Memory B cell (primary cell): ENCODE measurements around the gene PCDHA4.

Experiments used
- ATAC-seq: fragments of 150-1000 bp; cut with Tn5 transposase; 2 replicates; pipeline ENCODE4 v1.10.0; 2021; ENCODE audit warnings: low read depth, mild to moderate bottlenecking, moderate library complexity
- DNase-seq, 2 donors: peaks; one replicate each; pipeline ENCODE4 v3.0.0; 2022; ENCODE audit warnings: low spot score in 2 of 2
- H3K27ac Mint-ChIP-seq: one replicate; pipeline ENCODE4 v1.8.0; 2022; ENCODE audit warnings: mild to moderate bottlenecking, moderate library complexity, mixed read lengths
- H3K27me3 Mint-ChIP-seq: one replicate; pipeline ENCODE4 v1.8.0; 2022; ENCODE audit warnings: mixed read lengths
- H3K36me3 Mint-ChIP-seq: one replicate; pipeline ENCODE4 v1.8.0; 2022; ENCODE audit warnings: mild to moderate bottlenecking, mixed read lengths
- H3K4me1 Mint-ChIP-seq: one replicate; pipeline ENCODE4 v1.8.0; 2022; ENCODE audit warnings: mixed read lengths
- H3K4me3 Mint-ChIP-seq: one replicate; pipeline ENCODE4 v1.8.0; 2022; ENCODE audit warnings: mild to moderate bottlenecking, moderate library complexity, mixed read lengths
- H3K9me3 Mint-ChIP-seq: one replicate; pipeline ENCODE4 v1.8.0; 2022; ENCODE audit warnings: mixed read lengths

The PCDHA4 gene

DNA sequence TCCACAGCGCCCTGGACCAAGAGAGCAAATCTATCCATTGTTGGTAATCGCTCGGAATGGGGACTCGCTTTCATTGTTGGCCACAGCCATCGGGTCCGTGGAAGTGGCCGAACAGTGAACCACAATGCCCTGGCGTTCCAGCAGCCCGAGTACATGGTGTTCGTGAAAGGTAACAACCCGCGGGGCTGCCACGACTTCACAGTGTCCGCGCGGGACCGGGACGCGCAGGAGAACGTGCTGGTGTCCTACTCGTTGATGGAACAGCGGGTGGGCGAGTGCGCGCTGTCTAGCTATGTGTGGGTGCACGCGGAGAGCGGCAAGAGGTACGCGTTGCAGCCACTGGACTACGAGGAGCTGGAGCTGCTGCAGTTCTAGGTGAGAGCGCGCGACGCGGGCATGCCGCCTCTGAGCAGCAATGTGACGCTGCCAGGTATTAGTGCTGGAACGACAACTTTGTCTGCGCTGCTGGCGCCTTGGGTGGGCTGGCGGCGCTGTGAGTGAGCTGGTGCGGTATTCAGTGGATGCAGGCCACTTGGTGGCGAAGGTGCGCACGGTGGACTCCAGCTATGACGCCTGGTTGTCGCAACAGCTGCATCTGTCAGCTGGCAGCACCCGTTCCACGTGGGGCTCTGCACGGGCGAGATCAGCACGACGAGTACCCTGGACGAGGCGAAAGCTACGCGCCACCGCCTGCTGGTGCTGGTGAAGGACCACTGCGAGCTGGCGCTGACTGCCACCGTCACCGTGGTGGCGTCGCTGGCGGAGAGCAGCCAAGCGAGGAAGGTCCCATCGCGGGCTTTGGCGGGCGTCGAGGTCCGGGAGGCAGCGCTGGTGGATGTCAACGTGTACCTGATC lies 55.8 kb downstream of the PCDHA4 start:
- no peak overlapping the region for H3K27ac Mint-ChIP-seq
- no peaks in the 10 kb centered on the region for H3K36me3 Mint-ChIP-seq
- H3K4me3 Mint-ChIP-seq, result no peak overlapping the region
- no peak for DNase-seq
- no peaks in the 10 kb centered on the region for H3K9me3 Mint-ChIP-seq
- no peaks in the 10 kb centered on the region for H3K4me1 Mint-ChIP-seq
- H3K27me3 Mint-ChIP-seq, result no peaks in the 10 kb centered on the region
- no peak for ATAC-seq
